IPS DF 6.9 (cell line): Measurements from ENCODE around the gene CEP162.
"Not testable (repeated sequence)": the region's sequence is repeated elsewhere in the genome, so short reads cannot be mapped to it uniquely, and the experiment has no call there.

Source experiments
- DNase-seq: peaks from one replicate; pipeline ENCODE4 v3.0.0-alpha.2; 2013; ENCODE audit warnings: low read depth, low spot score
- H3K27ac ChIP-seq: one replicate; pipeline ENCODE4 v1.5.1; 2013; ENCODE audit warnings: low read length, control low read depth
- H3K27me3 ChIP-seq: 2 replicates; pipeline ENCODE4 v1.6.1; 2013; ENCODE audit warnings: mild to moderate bottlenecking, low read length; ENCODE audit not compliant: control insufficient read depth, insufficient read depth
- H3K36me3 ChIP-seq: 2 replicates; pipeline ENCODE4 v1.6.1; 2013; ENCODE audit warnings: low read length; ENCODE audit not compliant: control insufficient read depth, insufficient read depth
- H3K4me1 ChIP-seq: 2 replicates; pipeline ENCODE4 v1.6.1; 2013; ENCODE audit warnings: low read length; ENCODE audit not compliant: control insufficient read depth, insufficient read depth
- H3K4me3 ChIP-seq: 2 replicates; pipeline ENCODE4 v1.5.1; 2013; ENCODE audit warnings: mild to moderate bottlenecking, low read length
- H3K9me3 ChIP-seq: 2 replicates; pipeline ENCODE4 v1.6.1; 2013; ENCODE audit warnings: low read length, inconsistent platforms; ENCODE audit not compliant: control insufficient read depth, insufficient read depth
- WGBS: extraction: QIAGEN DNeasy Blood & Tissue Kit; methylation state at CpG from one replicate; pipeline ENCODE4 v1.1.7; 2013; ENCODE audit warnings: mixed read lengths, missing lambda C conversion rate; ENCODE audit not compliant: insufficient read length, insufficient coverage; 5-methylcytosine and 5-hydroxymethylcytosine counted together

Gene CEP162

GRCh38 chr6:84119277-84119676 lies 108.2 kb downstream of the CEP162 start:
- Histone ChIP-seq H3K9me3 (no peaks in the 10 kb centered on the region), H3K4me3 (no peak overlapping the region), H3K27ac (no peak overlapping the region), H3K27me3 (no peaks in the 10 kb centered on the region), H3K4me1 (no peaks in the 10 kb centered on the region), H3K36me3 (no peaks in the 10 kb centered on the region)
- no peak for DNase-seq

DNA sequence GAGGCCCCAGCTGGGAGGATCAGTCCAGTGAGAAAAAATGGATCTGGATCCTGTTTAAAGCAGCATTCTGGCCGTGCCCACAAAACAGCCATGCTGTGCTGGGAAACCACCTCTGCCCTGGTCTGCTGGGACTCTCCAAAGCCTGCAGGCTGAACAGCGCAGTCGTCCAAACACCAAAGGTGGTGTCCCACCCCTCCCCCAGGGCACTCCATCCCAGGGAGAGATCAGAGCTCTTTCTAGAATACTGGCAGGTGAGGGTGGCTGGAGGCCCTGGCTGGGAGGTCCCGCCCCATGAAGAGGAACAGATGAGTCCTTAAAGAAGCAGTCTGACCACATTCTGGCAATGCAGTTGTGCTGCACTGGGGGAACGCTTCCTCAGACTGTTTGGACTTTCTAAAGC lies 109.3 kb downstream of the CEP162 start:
- no CpG with 5 or more reads among the region's 5 CpGs for WGBS
- no peaks in the 10 kb centered on the region for H3K4me1 ChIP-seq
- no peak for DNase-seq
- H3K27ac ChIP-seq: no peak overlapping the region
- no peaks in the 10 kb centered on the region for H3K9me3 ChIP-seq
- no peaks in the 10 kb centered on the region for H3K27me3 ChIP-seq
- H3K36me3 ChIP-seq: no peaks in the 10 kb centered on the region
- no peak overlapping the region for H3K4me3 ChIP-seq

- not testable (repeated sequence) for DNase-seq, H3K27me3 ChIP-seq, H3K36me3 ChIP-seq, H3K9me3 ChIP-seq, H3K27ac ChIP-seq, H3K4me1 ChIP-seq, H3K4me3 ChIP-seq
- no CpG with 5 or more reads among the region's 8 CpGs for WGBS
Observed at GRCh38 chr6:84114933-84115594, 112.4 kb downstream of the CEP162 start.

DNA sequence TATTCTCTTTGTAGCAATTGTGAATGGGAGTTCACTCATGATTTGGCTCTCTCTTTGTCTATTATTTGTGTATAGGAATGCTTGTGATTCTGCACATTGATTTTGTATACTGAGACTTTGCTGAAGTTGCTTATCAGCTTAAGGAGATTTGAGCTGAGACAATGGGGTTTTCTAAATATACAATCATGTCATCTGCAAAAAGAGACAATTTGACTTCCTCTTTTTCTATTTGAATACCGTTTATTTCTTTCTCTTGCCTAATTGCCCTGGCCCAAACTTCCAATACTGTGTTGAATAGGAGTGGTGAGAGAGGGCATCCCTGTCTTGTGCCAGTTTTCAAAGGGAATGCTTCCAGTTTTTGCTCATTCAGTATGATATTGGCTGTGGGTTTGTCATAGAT lies 116.1 kb downstream of the CEP162 start:
- not testable (repeated sequence) for H3K27me3 ChIP-seq, H3K36me3 ChIP-seq, DNase-seq, H3K27ac ChIP-seq, H3K4me1 ChIP-seq, H3K9me3 ChIP-seq, H3K4me3 ChIP-seq
- WGBS: no CpG with 5 or more reads among the region's 1 CpG

GRCh38 chr6:84107495-84107894 lies 119.9 kb downstream of the CEP162 start:
- Histone ChIP-seq H3K36me3 (no peaks in the 10 kb centered on the region), H3K27ac (no peak overlapping the region)
- no peak for DNase-seq

DNA sequence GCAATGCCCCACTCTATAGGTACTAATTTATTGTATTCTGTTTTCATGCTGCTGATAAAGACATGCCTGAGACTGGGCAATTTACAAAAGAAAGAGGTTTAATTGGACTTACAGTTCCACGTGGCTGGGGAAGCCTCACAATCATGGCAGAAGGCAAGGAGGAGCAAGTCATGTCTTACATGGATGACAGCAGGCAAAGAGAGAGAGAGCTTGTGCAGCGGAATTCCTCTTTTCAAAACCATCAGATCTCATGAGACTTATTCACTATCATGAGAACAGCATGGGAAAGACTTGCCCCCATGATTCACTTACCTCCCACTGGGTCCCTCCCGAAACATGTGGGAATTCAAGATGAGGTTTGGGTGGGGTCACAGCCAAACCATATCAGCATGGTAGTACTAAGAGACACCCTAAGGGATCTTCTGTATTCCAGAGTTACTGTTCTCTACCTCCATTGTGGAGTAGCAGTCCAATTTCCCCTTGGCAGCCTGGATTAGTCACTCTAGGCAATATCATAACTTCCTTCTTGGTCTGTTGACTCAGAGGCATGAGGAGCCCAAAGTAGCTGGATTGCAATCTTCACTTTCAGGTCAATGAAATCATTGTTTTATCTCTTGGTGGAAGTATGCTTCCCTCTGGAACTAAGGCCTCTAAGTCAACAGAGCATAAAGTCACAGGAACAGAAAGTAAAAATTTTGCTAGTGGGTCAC lies 122.1 kb downstream of the CEP162 start:
- not testable (repeated sequence) for H3K9me3 ChIP-seq, H3K36me3 ChIP-seq, H3K4me1 ChIP-seq, DNase-seq, H3K27ac ChIP-seq, H3K4me3 ChIP-seq, H3K27me3 ChIP-seq
- no CpG with 5 or more reads among the region's 3 CpGs for WGBS

More at GRCh38 chr6:84107495-84107894, 119.9 kb downstream of the CEP162 start:
- H3K4me3 ChIP-seq: no peak overlapping the region
- H3K4me1 ChIP-seq: no peaks in the 10 kb centered on the region
- H3K27me3 ChIP-seq: no peaks in the 10 kb centered on the region
- peaks cover 1% of the 10 kb centered on the region; the same call in 1 of the 2 replicates for H3K9me3 ChIP-seq

DNA sequence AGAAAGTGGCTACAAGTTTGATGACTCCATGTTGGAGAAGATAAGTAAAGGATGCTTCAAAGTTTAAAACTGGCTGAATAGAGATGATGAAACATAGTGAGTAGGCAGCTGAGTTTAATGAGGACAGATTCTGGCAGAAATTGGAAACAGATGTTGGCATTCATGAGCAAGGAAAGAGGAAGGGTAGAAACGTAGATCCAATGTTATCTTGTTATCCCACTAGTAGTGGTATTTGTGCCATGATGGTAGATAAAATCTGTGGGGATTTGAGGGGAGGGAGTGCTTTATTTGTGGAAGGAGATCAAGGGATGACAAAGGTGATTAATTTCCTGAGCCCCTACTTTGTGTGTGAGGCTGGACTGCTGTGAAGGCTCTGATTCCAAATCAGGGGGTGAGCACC lies 124.4 kb downstream of the CEP162 start:
- no peaks in the 10 kb centered on the region for H3K27me3 ChIP-seq
- H3K4me3 ChIP-seq: no peak overlapping the region
- H3K9me3 ChIP-seq: peaks cover 1% of the 10 kb centered on the region; the same call in 1 of the 2 replicates
- H3K4me1 ChIP-seq: no peaks in the 10 kb centered on the region
- WGBS: no CpG with 5 or more reads among the region's 1 CpG
- no peaks in the 10 kb centered on the region for H3K36me3 ChIP-seq
- DNase-seq: no peak
- no peak overlapping the region for H3K27ac ChIP-seq

DNA sequence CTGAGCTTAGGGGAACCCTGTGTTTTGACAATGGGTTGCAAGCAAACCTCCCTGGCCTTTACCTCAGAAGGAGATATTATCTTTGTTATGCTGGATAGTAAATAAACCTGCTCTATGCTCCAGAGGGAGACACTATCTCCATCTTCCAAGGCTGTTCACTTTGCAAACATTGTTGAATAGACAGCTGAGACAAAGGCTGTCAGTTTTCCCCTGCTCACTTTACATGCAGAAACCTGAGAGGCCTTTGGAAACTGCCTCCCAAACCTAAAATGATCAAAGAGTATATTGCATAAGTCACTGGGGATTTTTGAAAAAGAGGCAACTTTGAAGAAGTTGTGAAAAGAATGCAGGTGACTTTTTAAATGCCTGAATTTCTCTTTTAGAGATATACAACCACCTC lies 132.3 kb downstream of the CEP162 start:
- Histone ChIP-seq H3K4me3 (no peak overlapping the region), H3K27me3 (no peaks in the 10 kb centered on the region), H3K4me1 (no peaks in the 10 kb centered on the region), H3K27ac (no peak overlapping the region), H3K9me3 (no peaks in the 10 kb centered on the region), H3K36me3 (no peaks in the 10 kb centered on the region)
- no peak for DNase-seq

- WGBS: no CpG with 5 or more reads among the region's 4 CpGs
- no peaks in the 10 kb centered on the region for H3K27me3 ChIP-seq
- H3K36me3 ChIP-seq: no peaks in the 10 kb centered on the region
- 0 out of 2 replicates have a peak, but pooled peaks cover 3% of the 10 kb centered on the region for H3K4me1 ChIP-seq
- H3K9me3 ChIP-seq: no peaks in the 10 kb centered on the region
- no peak overlapping the region for H3K4me3 ChIP-seq
- H3K27ac ChIP-seq: no peak overlapping the region
- DNase-seq: no peak
Observed at GRCh38 chr6:84093441-84094435, 133.7 kb downstream of the CEP162 start.

- WGBS: no CpG with 5 or more reads among the region's 3 CpGs
- Histone ChIP-seq H3K27ac (no peak overlapping the region), H3K36me3 (no peaks in the 10 kb centered on the region), H3K4me1 (peaks cover 6% of the 10 kb centered on the region; the same call in 1 of the 2 replicates), H3K4me3 (no peak overlapping the region), H3K27me3 (no peaks in the 10 kb centered on the region), H3K9me3 (no peaks in the 10 kb centered on the region)
- DNase-seq: no peak
Observed at GRCh38 chr6:84089552-84089951, 137.9 kb downstream of the CEP162 start.
